Measurements from ENCODE around the gene PLAAT2.

DNA sequence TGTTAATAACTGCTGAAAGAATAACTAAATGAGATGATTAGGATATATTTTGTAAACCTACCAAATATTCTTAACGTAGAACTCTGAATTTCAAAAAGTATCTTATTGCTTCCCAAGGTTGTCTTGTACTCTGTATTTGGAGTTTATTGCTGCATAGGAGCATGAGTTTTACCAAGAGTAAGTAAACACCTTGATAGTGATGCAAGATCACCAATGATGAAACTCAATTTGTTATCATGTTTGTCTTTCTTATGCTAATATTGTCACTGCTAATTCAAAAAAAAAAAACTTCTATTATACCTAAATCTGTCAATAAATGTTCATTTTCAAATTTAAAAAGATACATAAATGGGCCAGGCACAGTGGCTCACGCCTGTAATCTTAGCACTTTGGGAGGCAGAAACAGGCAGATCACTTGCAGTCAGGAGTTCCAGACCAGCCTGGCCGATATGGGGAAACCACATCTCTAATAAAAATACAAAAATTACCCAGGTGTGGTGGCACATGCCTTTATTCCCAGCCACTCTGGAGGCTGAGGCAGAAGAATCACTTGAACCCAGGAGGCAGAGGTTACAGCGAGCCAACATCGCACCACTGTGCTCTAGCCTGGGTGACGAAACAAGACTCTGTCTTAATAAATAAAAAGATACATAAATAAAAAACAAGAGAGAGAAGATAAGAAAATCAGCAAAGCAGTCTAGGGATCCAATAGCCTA lies 23.4 kb upstream of the PLAAT2 start:
- TF ChIP-seq POLR2A (IDR thresholded peaks at IDR 0.05): no peak
- TF ChIP-seq, protein P1, sequence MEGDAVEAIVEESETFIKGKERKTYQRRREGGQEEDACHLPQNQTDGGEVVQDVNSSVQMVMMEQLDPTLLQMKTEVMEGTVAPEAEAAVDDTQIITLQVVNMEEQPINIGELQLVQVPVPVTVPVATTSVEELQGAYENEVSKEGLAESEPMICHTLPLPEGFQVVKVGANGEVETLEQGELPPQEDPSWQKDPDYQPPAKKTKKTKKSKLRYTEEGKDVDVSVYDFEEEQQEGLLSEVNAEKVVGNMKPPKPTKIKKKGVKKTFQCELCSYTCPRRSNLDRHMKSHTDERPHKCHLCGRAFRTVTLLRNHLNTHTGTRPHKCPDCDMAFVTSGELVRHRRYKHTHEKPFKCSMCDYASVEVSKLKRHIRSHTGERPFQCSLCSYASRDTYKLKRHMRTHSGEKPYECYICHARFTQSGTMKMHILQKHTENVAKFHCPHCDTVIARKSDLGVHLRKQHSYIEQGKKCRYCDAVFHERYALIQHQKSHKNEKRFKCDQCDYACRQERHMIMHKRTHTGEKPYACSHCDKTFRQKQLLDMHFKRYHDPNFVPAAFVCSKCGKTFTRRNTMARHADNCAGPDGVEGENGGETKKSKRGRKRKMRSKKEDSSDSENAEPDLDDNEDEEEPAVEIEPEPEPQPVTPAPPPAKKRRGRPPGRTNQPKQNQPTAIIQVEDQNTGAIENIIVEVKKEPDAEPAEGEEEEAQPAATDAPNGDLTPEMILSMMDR (IDR thresholded peaks at IDR 0.05): no peak
